Transverse colon (tissue), 4 donors: Measurements from ENCODE around the gene LHFPL3. TPM values are rescaled to one million over a fixed set of nuclear protein-coding genes. Genes with fewer than 3 reads are reported as not detected.

Source experiments
- DNase-seq: peaks from one replicate; pipeline ENCODE4 v3.0.0-alpha.2; 2019
- H3K27ac ChIP-seq, 4 donors: fragments of 200-600 bp; sonication (generic); 2 replicates each; pipeline ENCODE4 v1.5.1; 2016 to 2018; ENCODE audit warnings: inconsistent platforms in 4 of 4
- H3K27me3 ChIP-seq: fragments of 200-600 bp; sonication (generic); 2 replicates; pipeline ENCODE4 v1.5.1; 2017; ENCODE audit warnings: inconsistent platforms
- H3K36me3 ChIP-seq, 4 donors: fragments of 200-600 bp; sonication (generic); 2 replicates each; pipeline ENCODE4 v1.5.1; 2017 to 2019; ENCODE audit warnings: inconsistent platforms in 4 of 4
- H3K4me1 ChIP-seq, 4 donors: fragments of 200-600 bp; sonication (generic); 2 replicates each; pipeline ENCODE4 v1.5.1; 2017 to 2020; ENCODE audit warnings: inconsistent platforms in 4 of 4
- H3K4me3 ChIP-seq, 4 donors: fragments of 200-600 bp; sonication (generic); 1 replicate in 1 of 4; 2 replicates in 3 of 4; pipeline versions ENCODE4 v1.5.1 to v1.6.1; 2017 to 2019; ENCODE audit warnings: inconsistent platforms in 4 of 4
- H3K9me3 ChIP-seq, 2 donors: fragments of 200-600 bp; sonication (generic); 2 replicates each; pipeline ENCODE4 v1.5.1; 2017 to 2019; ENCODE audit warnings: inconsistent platforms in 2 of 2
- EP300 ChIP-seq: sonication (generic); formaldehyde crosslinking; IDR thresholded peaks from one replicate; pipeline ENCODE4 v1.6.1; 2017; ENCODE audit warnings: antibody characterized with exemption, low read depth
- POLR2A ChIP-seq: fragments of 450-650 bp; IDR thresholded peaks from one replicate; pipeline ENCODE4 v1.6.1; 2016; ENCODE audit warnings: antibody characterized with exemption, mild to moderate bottlenecking, moderate library complexity
- POLR2AphosphoS5 ChIP-seq, 3 donors: sonication (generic); formaldehyde crosslinking; IDR thresholded peaks; one replicate each; pipeline ENCODE4 v1.6.1; 2016; ENCODE audit warnings: antibody characterized with exemption in 3 of 3
- WGBS, 2 donors: methylation state at CpG; one replicate each; pipeline ENCODE4 v1.1.5; 2018; ENCODE audit warnings: low coverage in 1 of 2; 5-methylcytosine and 5-hydroxymethylcytosine counted together
- in situ Hi-C, 4 donors: fragments of 200-750 bp; cut with MboI; loops; one replicate each; pipeline versions ENCODE4 v1.15.0 to v1.15.1; 2017; ENCODE audit warnings: low sequenced_read_pairs in 3 of 4, low pct_ligation_motif_present in 1 of 4, low pct_unique_long_range_greater_than_20kb in 1 of 4
- intact Hi-C: fragments of 100-400 bp; cut with DNase I; formaldehyde crosslinking; loops from one replicate; pipeline ENCODE4 v1.15.1; 2023; ENCODE audit warnings: low total_unique reads
- total RNA-seq, 4 donors: library from RNA; depleted of rRNA; stranded (reverse); fragments of >200 nt; gene quantifications; one replicate each; pipeline ENCODE4 v1.1.0, GENCODE V29; 2016
- TF ChIP-seq, protein P1 (sequence below), 5 experiments: fragments of 200-600 bp in 3 of 5; fragments of 450-650 bp in 2 of 5; sonication (generic) in 3 of 5; IDR thresholded peaks; 1 replicate in 2 of 5; 2 replicates in 3 of 5; pipeline ENCODE4 v1.5.1; 2016 to 2017; ENCODE audit warnings: antibody characterized with exemption in 5 of 5, inconsistent platforms in 3 of 5, mild to moderate bottlenecking in 2 of 5, moderate library complexity in 1 of 5

Gene LHFPL3
- total RNA-seq, 4 donors from 2014 or later: 0.27 to 0.80 (median 0.32) TPM; not detected in 1

DNA sequence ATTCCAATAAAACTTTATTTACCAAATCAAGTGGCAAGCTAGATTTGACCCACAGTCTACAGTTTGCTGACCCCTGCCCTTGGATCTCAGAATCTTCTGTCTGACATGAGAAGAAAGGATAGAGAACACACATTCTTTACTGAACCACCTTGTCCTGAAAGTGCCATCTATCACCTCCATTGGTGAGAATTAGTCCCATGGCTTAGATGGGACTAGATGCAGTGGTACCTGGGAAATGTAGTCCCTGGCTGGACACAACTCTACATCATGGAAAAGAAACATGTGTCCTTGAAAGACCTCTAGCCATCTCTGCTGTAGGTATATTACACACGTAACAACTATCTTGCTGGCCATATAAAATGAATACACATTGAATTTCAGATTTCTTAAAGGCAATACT is 336.2 kb downstream of the LHFPL3 start:
- TF ChIP-seq POLR2A (no peak), POLR2AphosphoS5 (IDR thresholded peaks at IDR 0.05) (no peak)
- no peaks in the 10 kb centered on the region for H3K27me3 ChIP-seq
- in situ Hi-C loops (no loop called here), intact Hi-C loops (loop anchor here (5.0 kb wide), 1 partner anchor 282 kb away; no protein-coding TSS in a partner anchor)
- no peaks in the 10 kb centered on the region for H3K36me3 ChIP-seq
- WGBS, 2 donors: 59 to 80% methylated on average over 1 of the region's 1 CpG
- no peak overlapping the region for H3K4me3 ChIP-seq
- no peak overlapping the region for H3K27ac ChIP-seq
- no peaks in the 10 kb centered on the region for H3K4me1 ChIP-seq
- DNase-seq: no peak
- no peaks in the 10 kb centered on the region for H3K9me3 ChIP-seq

DNA sequence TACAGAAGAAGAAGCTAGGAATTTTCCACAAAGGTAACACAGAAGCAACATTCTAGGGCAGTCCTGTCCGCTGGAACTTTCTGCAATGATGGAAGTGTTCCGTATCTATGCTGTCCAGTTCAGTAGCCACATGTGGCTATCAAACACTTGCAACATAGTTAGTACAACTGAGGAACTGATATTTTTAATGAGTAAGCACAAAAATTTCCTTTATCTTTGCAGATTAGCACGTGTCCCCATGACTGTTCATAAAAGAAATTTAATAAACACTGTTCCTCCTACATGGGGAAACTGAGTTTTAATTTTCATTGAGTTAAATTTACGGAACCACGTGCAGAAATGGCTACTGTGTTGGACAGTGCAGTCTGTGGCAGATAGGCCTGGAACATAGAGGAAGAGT is 349.2 kb downstream of the LHFPL3 start:
- H3K27ac ChIP-seq: no peak overlapping the region
- no peaks in the 10 kb centered on the region for H3K36me3 ChIP-seq
- intact Hi-C loops: no loop called here
- DNase-seq: no peak
- WGBS, 2 donors: 67 to 72% methylated on average over 3 to 5 of the region's 5 CpGs
- H3K9me3 ChIP-seq: no peaks in the 10 kb centered on the region
- no peak for TF ChIP-seq POLR2AphosphoS5 (IDR thresholded peaks at IDR 0.05)
- TF ChIP-seq, protein P1, sequence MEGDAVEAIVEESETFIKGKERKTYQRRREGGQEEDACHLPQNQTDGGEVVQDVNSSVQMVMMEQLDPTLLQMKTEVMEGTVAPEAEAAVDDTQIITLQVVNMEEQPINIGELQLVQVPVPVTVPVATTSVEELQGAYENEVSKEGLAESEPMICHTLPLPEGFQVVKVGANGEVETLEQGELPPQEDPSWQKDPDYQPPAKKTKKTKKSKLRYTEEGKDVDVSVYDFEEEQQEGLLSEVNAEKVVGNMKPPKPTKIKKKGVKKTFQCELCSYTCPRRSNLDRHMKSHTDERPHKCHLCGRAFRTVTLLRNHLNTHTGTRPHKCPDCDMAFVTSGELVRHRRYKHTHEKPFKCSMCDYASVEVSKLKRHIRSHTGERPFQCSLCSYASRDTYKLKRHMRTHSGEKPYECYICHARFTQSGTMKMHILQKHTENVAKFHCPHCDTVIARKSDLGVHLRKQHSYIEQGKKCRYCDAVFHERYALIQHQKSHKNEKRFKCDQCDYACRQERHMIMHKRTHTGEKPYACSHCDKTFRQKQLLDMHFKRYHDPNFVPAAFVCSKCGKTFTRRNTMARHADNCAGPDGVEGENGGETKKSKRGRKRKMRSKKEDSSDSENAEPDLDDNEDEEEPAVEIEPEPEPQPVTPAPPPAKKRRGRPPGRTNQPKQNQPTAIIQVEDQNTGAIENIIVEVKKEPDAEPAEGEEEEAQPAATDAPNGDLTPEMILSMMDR (IDR thresholded peaks at IDR 0.05): no peak
- no peak for TF ChIP-seq EP300
- no peak for TF ChIP-seq POLR2A
- H3K27me3 ChIP-seq: no peaks in the 10 kb centered on the region
- in situ Hi-C loops: no loop called here
- no peak overlapping the region for H3K4me3 ChIP-seq
- no peaks in the 10 kb centered on the region for H3K4me1 ChIP-seq

DNA sequence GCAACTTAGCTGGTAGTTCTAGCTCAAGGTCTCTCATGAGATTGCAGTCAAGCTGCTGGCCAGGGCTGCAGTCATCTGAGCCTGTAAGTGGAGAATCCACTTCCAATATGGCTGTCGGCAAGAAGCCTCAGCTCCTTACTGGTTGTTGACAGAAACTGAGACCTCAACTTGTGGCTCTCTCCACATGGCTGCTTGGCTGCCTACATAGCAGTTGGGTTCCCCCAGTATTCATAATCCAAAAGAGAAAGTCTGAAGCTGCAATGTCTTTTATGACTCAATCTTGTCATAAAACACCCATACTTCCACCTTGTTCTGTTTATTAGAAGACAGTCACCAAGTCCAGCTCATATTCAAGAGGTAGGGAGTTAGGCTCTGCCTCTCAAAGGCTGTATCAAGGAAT is 350.7 kb downstream of the LHFPL3 start:
- Histone ChIP-seq H3K27ac (no peak overlapping the region), H3K9me3 (no peaks in the 10 kb centered on the region), H3K27me3 (no peaks in the 10 kb centered on the region), H3K4me3 (no peak overlapping the region), H3K4me1 (no peaks in the 10 kb centered on the region), H3K36me3 (no peaks in the 10 kb centered on the region)
- TF ChIP-seq POLR2AphosphoS5 (IDR thresholded peaks at IDR 0.05) (no peak), POLR2A (no peak), EP300 (no peak)
- TF ChIP-seq, protein P1 (IDR thresholded peaks at IDR 0.05): no peak
- in situ Hi-C loops: no loop called here
- WGBS, 2 donors: 79% methylated on average over 1 of the region's 1 CpG; no CpG with 5 or more reads in 1 of the 2 donors
- DNase-seq: no peak
- intact Hi-C loops: no loop called here

DNA sequence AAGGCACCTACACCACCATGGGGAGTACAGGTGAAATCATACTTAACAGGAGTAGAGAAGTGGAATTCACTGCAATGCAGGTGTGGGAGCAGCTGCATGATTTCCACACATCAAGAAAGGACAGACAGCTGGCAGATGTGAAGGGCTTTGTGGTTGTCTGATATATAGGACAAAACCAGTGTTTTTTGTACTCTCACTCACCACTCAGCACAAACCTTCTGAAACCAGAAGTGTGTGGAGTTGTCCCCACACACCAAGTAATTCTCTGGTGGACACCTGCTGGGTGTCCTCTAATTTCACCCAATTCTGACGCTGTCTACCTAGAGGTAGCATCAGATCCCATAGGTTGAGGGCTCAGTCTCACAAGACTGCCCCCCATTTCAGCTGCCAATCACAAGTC is 357.9 kb downstream of the LHFPL3 start:
- intact Hi-C loops (no loop called here), in situ Hi-C loops (no loop called here)
- Histone ChIP-seq H3K9me3 (no peaks in the 10 kb centered on the region), H3K27ac (no peak overlapping the region), H3K36me3 (no peaks in the 10 kb centered on the region), H3K27me3 (no peaks in the 10 kb centered on the region), H3K4me3 (no peak overlapping the region), H3K4me1 (no peaks in the 10 kb centered on the region)
- no peak for DNase-seq
- TF ChIP-seq POLR2A: no peak
- no peak for TF ChIP-seq EP300
- TF ChIP-seq POLR2AphosphoS5 (IDR thresholded peaks at IDR 0.05): no peak
- WGBS, 2 donors: 90% methylated on average over 1 of the region's 1 CpG; no CpG with 5 or more reads in 1 of the 2 donors

DNA sequence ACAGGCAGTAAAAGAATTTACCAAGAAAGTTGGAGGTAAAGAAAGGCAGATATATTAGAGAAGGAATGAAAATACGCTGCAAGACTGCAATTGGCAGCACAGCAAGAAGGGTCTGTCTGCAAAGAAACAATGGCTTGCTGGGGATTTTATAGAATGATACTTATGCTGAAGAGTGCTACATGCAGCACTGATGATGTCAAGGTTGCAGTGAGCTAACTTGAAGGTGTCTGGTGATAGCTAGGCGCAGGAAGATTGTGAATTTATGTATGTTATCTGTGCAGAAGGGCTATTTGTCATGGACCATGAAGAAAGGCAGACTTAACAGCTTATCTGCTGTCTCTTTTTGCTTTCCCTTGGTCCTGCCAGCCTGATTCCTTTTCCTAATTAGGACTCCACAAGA is 366.3 kb downstream of the LHFPL3 start:
- 51 to 75% methylated on average over 2 of the region's 2 CpGs for WGBS, 2 donors
- H3K27ac ChIP-seq: no peak overlapping the region
- H3K36me3 ChIP-seq: no peaks in the 10 kb centered on the region
- intact Hi-C loops (no loop called here), in situ Hi-C loops (no loop called here)
- no peak for DNase-seq
- H3K9me3 ChIP-seq: no peaks in the 10 kb centered on the region
- no peak overlapping the region for H3K4me3 ChIP-seq
- no peaks in the 10 kb centered on the region for H3K27me3 ChIP-seq
- no peaks in the 10 kb centered on the region for H3K4me1 ChIP-seq
- TF ChIP-seq, protein P1 (IDR thresholded peaks at IDR 0.05): no peak
- no peak for TF ChIP-seq POLR2AphosphoS5 (IDR thresholded peaks at IDR 0.05)
- no peak for TF ChIP-seq EP300
- no peak for TF ChIP-seq POLR2A
